ENCODE results near the gene ZBTB43.
A peak's percentile ranks its signal among the peaks of the same experiment; 100 is the strongest.

ZBTB43 gene

GRCh38 chr9:126842977-126843799, 38.3 kb downstream of the ZBTB43 start:
- in situ Hi-C loops (cut with HindIII; ENCODE audit: low sequenced_read_pairs): no loop called here
- no peak overlapping the region for H3K4me3 ChIP-seq (ENCODE audit: low read depth, low read length)
- no peak for TF ChIP-seq CTCF (IDR thresholded peaks at IDR 0.05; ENCODE audit: low read depth, low read length)
- DNase-seq (ENCODE audit: low read depth, low spot score): no peak

DNA sequence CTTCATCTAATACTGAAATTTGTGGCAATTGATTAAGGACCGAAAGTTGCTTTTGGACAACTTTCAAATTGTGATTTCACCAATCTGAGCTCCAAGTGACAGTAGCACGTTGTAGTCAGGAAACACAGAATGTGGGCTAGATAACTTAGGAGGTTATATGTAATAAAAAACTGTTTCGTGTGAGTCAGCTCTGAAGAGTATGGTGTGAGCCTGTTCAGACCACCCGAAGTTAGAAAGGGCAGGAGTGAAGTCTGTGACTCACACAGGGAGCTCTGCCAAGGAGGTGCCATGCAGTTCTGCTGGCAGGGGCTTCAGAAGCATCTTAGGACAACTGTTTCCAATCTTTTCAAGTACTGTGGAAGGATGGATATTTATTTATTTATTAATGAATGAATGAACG, 39.2 kb downstream of the ZBTB43 start:
- TF ChIP-seq CTCF (IDR thresholded peaks at IDR 0.05; ENCODE audit: low read depth, low read length): no peak
- in situ Hi-C loops (cut with HindIII; ENCODE audit: low sequenced_read_pairs): no loop called here
- H3K4me3 ChIP-seq (ENCODE audit: low read depth, low read length): no peak overlapping the region
- peak; percentile 83 for DNase-seq (ENCODE audit: low read depth, low spot score)

GRCh38 chr9:126847051-126847450, 42.2 kb downstream of the ZBTB43 start:
- no peak for TF ChIP-seq CTCF (IDR thresholded peaks at IDR 0.05; ENCODE audit: low read depth, low read length)
- DNase-seq (ENCODE audit: low read depth, low spot score): no peak
- in situ Hi-C loops (cut with HindIII; ENCODE audit: low sequenced_read_pairs): no loop called here

DNA sequence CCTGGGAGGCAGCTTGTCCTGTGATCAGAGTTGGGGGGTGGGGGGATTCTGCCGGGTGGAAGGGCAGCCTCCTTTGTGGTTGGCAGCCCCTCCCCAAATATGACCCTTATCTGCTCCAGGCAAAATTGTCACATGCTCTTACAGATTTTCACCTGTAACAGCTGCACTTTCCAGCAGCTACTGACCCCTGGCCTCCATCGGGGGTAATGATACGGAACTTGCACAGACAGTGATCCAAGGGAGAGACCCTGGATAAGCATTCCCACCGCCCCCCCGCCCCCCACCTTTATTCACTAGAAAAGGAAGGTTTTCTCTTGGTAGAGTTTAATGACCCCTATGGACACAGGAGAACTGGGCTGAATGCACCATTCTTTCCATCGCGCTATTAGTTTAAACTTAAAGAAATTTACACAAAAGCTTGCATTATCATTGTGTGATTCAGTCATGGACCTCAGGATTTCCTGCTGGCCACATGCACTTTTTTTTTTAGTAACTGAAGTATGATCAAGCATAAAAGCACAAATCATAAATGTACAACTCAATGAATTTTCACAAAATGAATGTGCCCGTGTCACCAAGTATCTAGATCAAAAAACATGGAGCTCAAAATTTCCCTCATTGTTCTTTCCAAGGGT, 44.9 kb downstream of the ZBTB43 start:
- in situ Hi-C loops (cut with HindIII; ENCODE audit: low sequenced_read_pairs): no loop called here
- no peak overlapping the region for H3K4me3 ChIP-seq (ENCODE audit: low read depth, low read length)
- DNase-seq (ENCODE audit: low read depth, low spot score): no peak
- no peak for TF ChIP-seq CTCF (IDR thresholded peaks at IDR 0.05; ENCODE audit: low read depth, low read length)

More at GRCh38 chr9:126847051-126847450, 42.2 kb downstream of the ZBTB43 start:
- no peak overlapping the region for H3K4me3 ChIP-seq (ENCODE audit: low read depth, low read length)

GRCh38 chr9:126851286-126851880, 46.5 kb downstream of the ZBTB43 start:
- DNase-seq (ENCODE audit: low read depth, low spot score): no peak
- no peak for TF ChIP-seq CTCF (IDR thresholded peaks at IDR 0.05; ENCODE audit: low read depth, low read length)
- in situ Hi-C loops (cut with HindIII; ENCODE audit: low sequenced_read_pairs): no loop called here
- H3K4me3 ChIP-seq (ENCODE audit: low read depth, low read length): no peak overlapping the region

DNA sequence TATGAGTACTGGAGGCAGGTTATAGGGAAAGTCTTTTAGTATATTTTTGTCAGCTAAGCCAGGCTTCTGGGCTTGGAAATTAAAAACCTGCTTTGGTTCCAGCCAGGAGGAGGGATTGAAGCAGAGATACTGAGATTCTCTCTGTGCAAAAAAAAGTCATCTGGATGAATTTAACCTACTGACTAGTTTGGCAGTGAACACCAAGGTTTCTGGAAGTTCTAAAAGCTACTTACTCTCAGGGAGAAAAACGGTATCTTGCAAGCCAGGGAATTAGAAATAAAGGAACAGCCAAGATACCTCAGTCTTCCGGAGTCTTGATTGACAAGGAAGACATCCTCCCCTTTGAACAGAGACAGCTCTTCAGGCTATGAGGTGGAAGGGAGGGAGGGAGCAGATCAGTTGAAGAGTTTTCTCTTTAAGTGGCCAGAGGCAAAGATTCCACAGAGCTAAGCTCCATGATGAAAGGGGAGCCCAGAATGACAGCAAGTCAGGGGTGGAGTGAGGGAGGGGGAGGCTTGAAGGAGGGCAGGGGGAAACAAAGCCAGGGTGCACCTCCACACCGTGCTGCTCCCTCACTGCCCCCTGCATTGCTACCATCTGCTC, 47.3 kb downstream of the ZBTB43 start:
- no peak for TF ChIP-seq CTCF (IDR thresholded peaks at IDR 0.05; ENCODE audit: low read depth, low read length)
- DNase-seq (ENCODE audit: low read depth, low spot score): no peak
- in situ Hi-C loops (cut with HindIII; ENCODE audit: low sequenced_read_pairs): no loop called here
- H3K4me3 ChIP-seq (ENCODE audit: low read depth, low read length): no peak overlapping the region
